Activated CD8-positive, alpha-beta memory T cell treated with anti-CD3 and anti-CD28 coated beads, Interleukin-2, amount 50 U/mL, for 24 hours (primary cell): ENCODE results near the gene CRADD.
"Not testable (repeated sequence)": the region's sequence is repeated elsewhere in the genome, so short reads cannot be mapped to it uniquely, and the experiment has no call there.

Source experiments
- DNase-seq: peaks from one replicate; pipeline ENCODE4 v3.0.0-alpha.2; 2020; ENCODE audit errors: extremely low read depth

The CRADD gene

DNA sequence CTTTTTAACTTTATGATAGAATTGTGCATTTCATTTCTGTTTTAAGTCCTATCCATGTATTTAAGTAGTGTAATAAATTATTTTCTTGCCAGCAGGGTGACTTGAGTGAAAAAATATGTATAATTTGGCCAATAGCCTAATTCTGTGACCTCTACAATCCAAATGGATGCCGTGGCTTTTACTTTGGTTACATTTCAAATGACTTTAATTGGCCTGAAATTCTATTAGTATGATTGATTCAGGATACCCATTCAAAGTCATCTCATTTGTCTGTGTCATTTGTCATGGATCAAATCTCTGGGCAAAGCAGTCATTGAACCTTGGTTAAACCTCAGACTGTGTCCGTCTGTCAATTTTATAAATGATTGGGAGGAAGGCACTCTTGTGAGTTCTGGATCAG lies 29.6 kb downstream of the CRADD start:
- no peak for DNase-seq

DNA sequence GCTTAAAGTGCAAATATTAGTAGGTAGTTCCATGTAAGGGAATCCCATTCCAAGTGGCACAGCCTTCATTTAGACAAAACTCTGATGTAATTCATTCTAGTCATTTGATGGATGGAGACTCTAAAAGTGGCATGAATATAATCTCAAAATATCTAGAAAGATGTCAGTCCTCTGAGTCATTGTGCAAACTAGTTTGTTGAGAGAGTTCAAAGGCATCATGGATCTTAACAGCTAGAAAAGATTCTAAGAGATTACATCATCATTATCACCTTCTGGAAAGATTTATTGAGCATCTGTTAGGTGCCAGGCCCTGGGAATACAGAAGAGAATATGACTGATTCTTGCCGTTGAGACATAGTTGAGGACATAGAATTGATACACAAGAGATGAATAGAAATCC lies 30.7 kb downstream of the CRADD start:
- no peak for DNase-seq

DNA sequence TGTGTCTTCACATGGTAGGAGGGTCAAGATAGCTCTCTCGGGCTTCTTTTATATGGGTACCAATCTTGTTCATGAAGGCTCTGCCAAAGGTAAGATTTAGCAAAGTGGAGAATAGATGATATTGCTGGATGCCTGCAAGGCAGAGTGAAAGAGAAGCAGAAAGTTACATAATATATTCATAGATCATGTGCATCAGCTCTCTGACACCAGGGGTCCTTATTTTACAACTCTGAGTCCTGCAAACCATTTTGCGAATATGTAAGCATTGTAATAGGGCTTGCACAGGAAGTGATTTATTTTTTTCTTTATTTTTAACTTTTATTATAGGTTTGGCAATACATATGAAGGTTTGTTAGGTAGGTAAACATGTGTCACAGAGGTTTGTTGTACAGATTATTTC lies 31.8 kb downstream of the CRADD start:
- DNase-seq = no peak

DNA sequence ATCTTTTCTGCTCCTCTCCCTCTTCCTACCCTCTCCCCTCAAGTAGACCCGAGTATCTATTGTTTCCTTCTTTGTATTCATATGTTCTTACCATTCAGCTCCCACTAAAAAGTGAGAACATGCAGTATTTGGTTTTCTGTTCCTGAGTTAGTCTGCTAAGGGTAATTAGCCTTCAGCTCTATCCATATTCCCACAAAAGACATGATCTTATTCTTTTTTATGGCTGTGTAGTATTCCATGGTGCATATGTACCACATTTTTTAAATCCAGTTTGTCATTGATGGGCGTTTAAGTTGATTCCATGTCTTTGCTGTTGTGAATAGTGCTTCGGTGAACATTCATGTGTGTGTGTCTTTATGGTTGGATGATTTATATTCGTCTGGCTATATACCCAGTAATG lies 32.2 kb downstream of the CRADD start:
- DNase-seq = no peak

DNA sequence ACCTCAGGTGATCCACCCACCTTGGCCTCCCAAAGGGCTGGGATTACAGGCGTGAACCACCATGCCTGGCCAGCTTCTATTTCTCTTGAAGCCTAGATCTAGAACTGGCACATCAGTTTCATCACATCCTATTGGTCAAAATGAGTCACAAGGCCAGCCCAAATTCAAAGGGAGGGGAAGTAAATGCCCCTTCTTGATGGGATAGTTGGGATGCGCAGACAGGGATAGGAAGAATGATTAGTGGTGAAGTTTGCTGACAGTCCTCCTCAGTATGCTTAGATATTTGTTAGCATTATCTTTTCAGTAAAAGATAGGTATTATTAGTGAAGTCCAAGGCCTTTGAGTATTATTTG lies 33.4 kb downstream of the CRADD start:
- DNase-seq = no peak

DNA sequence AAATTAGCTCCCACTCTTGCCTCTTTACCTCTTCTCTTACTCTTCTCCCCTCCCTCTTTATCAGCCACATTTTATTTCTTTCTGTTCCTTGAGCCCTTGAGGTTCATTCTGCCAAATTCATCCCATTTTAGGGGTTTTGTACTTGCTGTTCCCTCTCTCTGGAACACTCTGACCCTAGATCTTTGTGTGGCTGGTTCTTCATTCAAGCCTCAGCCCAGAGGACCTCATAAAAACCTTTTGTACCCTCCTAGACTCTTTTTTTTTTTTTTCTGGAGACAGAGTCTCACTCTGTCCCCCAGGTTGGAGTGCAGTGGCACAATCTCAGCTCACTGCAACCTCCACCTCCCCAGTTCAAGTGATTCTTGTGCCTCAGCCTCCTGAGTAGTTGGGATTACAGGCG lies 34.3 kb downstream of the CRADD start:
- DNase-seq = not testable (repeated sequence)

DNA sequence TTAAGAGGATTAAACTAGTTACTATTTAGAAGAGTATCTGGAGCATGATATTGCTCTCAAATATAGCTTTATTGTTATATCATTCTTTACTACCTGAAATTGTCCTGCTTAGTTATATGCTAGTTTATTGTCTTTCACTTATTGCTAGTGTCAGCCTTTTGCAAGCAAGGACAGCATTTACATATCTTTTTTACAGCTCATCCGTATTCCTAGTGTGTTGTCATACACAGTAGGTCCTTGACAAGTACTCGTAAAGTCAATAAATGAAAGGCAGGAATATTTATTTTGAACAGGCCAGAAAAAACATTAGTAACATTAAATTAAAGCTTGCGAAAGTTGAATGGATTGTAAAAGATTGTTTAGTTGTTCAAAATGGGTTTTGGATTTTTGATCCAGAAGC lies 35.0 kb downstream of the CRADD start:
- no peak for DNase-seq

DNA sequence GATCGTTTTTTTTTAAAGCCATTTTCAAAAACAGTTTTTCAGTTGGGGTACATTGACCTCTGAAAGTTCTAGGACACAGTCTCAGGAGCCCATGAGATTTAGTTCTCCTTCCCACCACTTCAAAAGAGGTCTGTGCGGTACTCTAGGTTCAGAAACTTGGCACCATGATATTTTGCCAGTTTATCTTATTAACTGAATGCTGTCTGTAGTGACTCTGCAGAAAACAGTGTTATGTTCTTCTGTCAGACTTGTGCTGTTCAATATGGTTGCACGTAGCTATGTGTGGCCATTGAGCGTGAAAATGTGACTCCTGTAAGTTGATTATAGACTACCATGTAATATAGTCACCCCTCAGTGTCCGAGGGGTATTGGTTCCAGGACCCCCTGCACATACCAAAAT lies 35.9 kb downstream of the CRADD start:
- DNase-seq = no peak

DNA sequence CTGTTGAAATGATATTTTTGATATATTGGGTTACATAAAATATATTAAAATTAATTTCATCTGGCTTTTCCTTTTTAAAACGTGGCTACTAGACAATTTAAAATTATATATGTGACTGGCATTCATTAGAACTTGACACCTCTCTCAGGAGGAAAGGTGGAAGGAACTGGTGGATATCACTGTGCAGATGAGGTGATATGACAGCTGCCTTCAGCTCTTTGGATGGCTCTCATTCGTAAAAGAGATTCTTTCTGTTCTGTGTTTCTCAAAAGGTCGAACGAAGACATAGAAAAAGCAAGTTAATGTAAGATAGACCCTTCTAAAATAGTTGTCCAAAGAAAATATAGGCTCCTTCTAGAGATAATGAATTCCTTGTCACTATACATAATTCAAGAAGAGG lies 36.6 kb downstream of the CRADD start:
- DNase-seq = no peak

DNA sequence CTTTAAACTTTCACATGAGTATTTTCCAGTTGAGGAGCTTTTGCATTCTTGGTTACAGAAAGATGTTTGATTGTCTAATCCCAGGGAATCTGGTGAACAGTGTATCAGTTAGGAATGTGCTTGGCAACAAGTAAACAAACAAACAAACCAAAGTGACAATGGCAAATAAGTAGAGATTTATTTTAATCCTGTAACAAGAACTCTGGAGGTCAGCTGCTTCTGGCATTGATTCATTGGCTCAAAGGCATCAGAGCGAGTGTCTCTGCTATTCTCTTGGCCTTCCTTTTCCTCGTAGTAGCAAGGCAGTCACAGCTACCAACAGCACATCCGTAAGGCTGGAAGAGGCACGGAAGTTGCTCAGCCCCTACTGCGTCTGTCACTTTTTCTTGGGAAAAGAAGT lies 37.2 kb downstream of the CRADD start:
- DNase-seq = no peak

DNA sequence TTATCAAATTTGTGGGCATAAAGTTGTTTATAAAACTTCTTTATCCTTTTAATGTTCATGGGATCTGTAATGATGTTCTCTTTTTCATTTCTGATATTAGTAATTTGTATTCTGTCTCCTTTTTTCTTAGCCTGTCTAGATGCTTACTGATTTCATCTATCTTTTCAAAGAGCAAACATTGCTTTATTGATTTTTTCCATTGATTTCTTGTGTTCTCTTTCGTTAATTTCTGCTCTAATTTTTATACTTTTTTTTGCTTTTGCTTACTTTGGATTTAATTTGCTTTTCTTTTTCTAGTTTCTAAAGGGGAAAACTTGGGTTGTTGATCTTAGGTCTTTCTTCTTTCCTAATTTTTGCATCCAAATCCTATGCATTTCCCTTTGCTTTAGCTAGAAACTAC lies 42.5 kb downstream of the CRADD start:
- no peak for DNase-seq

DNA sequence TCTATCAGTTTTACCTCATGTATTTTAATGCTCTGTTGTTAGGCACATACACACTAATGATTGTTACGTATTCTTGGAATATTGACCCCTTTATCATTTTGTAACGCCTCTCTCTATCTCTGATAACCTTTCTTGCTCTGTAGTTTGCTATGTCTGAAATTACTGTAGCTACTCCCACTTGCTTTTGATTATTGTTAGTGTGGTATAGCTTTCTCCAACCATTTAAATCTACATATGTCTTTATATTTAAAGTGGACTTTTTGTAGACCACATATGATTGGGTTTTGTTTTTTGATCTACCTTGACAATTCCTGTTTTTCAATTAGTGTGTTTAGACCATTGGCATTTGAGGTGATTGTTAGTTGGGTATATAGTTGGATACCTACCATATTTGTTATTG lies 43.4 kb downstream of the CRADD start:
- DNase-seq = no peak

DNA sequence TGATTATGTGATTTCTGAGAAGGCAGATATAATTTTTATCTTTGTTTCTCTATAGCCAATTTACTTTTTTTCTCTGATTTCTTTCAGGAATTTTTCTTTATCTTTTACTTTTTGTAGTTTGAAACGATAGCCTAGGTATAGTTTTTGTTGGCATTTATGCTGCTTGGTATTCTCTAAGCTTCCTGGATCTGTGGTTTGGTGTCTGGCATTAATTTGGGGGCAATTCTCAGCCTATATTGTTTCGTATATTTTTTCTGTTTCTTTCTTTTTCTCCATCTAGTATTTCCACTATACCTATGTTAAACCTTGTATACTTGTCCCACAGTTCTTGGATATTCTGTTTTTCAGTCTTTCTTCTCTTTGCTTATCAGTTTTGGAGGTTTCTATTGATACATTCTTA lies 45.0 kb downstream of the CRADD start:
- no peak for DNase-seq

DNA sequence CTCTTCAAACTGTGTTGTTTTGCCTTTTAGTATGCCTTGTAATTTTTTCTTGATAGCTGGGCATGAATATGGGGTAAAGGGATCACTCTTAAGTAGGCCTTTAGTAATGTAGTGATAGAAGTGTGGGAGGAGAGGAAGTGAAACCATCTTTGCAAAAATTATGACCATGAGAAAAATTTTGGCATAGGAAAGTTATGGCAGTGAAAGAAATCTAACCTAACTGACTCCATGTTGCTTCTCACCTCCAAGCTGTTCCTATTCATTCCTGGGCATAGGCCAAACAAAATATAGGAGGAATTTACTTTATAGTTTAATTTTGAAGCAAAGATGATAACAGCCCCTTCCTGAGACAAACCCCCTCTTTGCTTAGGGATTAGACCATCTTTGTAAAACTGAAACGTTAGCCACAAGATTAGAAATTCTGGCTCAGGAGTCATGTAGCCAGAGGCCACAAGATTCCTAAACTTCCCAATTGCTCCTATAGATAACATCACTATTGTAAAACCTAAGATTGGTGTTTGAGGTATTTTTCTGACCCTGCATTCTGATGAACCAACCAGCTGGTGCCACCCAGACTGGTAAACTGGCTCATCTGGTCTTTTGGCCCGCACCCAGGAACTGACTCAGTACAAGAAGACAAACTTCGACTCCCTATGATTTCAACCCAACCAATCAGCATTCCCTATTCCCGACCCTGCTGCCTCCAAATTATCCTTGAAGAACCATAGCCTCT lies 45.8 kb downstream of the CRADD start:
- DNase-seq = no peak

DNA sequence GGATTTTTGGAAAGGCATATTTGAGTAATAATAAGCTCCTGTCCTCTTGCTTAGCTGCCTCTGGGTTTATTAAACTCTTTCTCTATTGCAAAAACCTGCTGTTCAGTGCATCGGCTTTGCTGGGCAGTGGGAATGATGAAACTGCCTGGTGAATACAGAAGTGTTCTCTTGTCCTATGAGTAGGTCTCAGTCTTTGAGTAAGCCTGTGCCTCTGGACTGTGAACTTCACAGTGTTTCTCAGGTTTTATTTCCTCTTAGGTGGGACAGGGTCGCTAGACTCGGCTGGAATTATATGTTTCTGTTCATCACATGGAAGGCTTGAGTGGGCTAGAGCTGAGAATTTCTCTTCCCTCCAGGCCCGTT lies 46.4 kb downstream of the CRADD start:
- no peak for DNase-seq

DNA sequence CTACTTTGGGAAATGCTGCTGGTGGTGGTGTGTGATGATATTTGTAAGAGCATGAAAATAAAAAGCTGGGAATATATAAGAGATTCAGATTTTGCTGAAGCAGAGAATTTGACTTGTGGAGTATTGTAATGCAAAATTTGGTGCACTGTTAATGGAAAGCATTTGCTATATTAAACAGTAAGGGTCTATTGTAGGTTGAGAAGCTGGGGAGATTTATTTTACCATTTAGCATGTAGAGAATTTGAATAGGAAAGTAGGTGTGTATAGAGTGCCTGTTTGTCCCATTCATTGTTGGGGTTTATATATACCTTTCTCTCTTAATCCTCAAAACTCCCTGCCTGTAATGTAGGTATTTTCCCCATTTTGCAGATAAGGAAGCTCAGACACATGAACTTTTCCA lies 48.4 kb downstream of the CRADD start:
- DNase-seq = no peak

DNA sequence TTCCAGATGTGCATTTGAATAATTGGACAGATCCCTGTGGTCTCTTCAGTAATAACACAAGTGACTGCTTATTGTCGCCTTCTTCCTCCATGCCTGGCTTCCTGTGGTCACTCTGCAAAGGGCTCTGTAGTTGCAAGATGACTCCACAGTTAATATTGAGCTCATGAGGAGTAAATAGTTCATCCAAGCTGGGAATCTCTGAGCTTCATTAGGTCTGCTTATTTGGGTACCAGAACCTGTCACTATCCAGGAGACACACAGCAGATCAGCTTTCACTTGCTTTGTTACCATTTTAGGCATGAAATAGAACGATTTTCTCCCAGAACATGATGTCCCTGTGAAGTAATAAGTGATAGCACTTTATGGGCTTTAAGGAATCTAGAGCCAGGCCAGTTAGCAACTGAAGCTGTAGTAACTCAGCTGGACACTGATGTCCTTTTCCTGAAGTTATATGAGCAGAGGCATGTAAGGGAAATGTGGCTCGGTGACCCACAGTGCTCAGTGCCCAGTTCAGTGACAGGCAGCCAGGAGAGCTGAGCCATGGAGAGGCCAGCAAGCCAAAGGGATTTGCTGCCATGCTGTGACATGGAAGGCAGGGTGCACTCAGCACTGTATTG lies 50.1 kb downstream of the CRADD start:
- DNase-seq = no peak

DNA sequence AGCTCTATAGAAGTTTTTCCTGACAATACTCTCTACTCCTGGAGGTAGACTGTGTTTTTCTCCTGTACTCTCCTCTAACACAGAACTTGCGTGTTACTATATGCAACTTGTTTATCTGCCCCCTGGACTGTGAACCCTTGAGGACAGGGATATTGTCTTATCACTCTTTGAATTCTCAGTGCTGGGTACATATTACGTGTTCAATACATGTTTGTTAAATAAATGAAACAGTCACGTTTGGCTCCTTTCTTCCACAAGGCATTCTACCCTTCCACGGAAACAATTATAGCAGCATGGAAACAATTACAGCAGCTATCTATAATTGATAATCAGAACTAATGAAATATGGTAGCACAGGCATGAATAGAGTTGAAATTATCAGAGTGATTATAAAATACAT lies 50.7 kb downstream of the CRADD start:
- no peak for DNase-seq

DNA sequence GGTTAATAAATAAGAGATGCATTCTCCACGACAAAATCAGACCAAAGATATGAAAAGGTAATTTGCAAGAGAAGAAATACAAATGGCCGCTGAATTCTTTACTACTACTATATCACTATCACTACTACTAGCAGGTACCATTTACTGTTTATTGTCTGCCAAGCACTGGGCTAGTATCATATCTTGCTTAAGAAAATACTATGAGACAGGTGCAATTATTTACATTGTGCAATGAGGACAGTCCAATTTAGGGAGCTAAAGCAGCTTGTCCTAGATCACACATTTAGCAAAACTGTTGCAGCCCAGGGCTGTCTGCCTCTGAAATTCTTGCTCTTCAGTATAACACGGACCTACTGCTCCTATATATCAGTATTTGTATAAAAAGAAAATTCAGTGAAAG lies 52.8 kb downstream of the CRADD start:
- no peak for DNase-seq

DNA sequence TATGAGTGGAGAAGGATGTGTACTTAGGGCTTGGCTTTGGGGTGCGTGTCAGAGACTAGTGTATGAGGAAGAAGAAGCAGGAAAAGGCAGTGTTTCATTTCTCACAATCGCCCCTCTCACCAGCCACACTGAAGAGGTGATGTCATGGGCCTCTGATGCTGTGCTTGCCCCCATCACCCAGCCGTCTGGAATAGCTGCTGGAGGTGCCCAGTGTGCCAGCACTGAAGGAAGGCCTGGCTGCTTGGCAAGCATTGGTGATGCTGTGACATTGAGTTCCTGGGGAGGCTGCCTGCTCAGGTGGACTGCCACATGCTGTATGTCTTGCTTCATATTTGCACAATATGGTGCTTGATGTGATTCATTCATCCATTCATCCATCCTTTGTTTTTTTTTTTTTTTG lies 56.2 kb downstream of the CRADD start:
- DNase-seq = no peak

DNA sequence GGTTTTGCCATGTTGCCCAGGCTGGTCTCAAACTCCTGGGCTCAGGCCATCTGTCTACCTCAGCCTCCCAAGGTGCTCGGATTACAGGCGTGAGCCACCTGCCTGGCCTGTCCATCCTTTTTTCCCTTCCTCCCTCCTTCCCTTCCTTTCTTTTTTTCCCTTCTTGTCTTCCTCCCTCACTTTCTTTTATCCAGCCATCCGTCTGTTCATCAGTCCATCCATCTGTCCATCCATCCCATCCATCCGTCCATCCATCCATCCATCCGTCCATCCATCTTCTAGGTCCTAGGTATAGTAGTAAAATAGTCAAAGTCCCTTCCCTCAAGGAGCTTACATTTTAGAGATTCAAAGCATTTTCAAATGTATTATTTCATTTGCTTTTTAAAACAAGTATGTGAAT lies 56.8 kb downstream of the CRADD start:
- no peak for DNase-seq

DNA sequence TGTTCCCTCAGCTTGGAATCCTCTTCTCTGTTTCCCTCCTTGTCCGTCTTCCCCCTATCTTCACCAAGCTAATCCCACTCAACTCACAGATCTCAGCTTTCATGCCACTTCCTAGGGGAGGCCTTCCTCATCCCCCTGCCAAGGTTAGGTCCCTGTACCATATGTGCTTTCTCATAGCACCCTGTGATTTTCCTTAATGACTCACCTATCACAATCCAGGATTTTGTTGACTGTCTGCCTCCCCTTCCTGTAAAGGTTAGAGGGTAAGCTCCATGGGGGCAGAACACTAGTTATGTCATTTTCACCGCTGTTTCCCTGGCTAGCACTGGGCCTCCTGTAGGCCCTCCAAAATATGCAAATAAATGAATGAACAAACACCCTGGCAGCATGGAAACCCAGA lies 57.6 kb downstream of the CRADD start:
- no peak for DNase-seq

DNA sequence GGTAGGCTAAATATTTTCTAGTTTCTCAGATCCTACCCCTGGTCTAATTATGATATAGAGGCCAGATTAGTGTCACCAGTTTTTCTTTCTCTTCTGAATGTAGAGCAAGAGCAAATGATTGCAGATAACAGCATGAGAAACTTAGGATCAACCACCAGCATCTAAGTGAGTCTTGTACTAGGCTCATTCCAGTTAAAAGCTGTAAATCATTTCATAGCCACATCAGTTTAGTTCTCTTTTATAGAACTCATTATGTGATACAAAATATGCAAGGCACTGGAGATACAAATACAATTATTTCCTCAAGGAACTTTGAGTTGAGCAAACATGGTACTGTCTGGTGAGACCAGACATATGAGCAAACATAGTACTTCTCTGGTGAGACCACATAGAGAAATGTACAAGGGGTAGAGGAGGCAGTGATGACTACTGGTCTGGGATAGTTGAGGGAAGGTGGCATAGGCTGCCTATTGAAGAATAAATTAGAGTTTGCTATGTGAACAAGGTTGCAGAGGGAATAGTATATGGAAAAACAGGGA lies 59.5 kb downstream of the CRADD start:
- no peak for DNase-seq
